B cell (primary cell): ENCODE measurements around the gene NDUFAF7.

Experiments
- EZH2 ChIP-seq: IDR thresholded peaks from 2 replicates; pipeline ENCODE4 v1.6.1; 2012; ENCODE audit warnings: borderline replicate concordance, low read depth, mild to moderate bottlenecking, moderate library complexity, low read length; ENCODE audit not compliant: insufficient read depth, poor library complexity, severe bottlenecking
- TF ChIP-seq, protein P1 (sequence below): fragments of 200-600 bp; IDR thresholded peaks from one replicate; pipeline ENCODE4 v1.8.0; 2022; ENCODE audit warnings: antibody characterized with exemption, mild to moderate bottlenecking

- TF ChIP-seq, protein P1, sequence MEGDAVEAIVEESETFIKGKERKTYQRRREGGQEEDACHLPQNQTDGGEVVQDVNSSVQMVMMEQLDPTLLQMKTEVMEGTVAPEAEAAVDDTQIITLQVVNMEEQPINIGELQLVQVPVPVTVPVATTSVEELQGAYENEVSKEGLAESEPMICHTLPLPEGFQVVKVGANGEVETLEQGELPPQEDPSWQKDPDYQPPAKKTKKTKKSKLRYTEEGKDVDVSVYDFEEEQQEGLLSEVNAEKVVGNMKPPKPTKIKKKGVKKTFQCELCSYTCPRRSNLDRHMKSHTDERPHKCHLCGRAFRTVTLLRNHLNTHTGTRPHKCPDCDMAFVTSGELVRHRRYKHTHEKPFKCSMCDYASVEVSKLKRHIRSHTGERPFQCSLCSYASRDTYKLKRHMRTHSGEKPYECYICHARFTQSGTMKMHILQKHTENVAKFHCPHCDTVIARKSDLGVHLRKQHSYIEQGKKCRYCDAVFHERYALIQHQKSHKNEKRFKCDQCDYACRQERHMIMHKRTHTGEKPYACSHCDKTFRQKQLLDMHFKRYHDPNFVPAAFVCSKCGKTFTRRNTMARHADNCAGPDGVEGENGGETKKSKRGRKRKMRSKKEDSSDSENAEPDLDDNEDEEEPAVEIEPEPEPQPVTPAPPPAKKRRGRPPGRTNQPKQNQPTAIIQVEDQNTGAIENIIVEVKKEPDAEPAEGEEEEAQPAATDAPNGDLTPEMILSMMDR: no peak
- TF ChIP-seq EZH2: no peak
Measured at GRCh38 chr2:37250869-37251740, 19.6 kb downstream of the NDUFAF7 start.
